Midbrain (tissue), 1 donor: ENCODE data around the gene SPATC1L.

Experiments used
- DNase-seq: peaks from one replicate; lab custom pipeline; 2025; lab: John Stamatoyannopoulos, UW

SPATC1L gene

DNA sequence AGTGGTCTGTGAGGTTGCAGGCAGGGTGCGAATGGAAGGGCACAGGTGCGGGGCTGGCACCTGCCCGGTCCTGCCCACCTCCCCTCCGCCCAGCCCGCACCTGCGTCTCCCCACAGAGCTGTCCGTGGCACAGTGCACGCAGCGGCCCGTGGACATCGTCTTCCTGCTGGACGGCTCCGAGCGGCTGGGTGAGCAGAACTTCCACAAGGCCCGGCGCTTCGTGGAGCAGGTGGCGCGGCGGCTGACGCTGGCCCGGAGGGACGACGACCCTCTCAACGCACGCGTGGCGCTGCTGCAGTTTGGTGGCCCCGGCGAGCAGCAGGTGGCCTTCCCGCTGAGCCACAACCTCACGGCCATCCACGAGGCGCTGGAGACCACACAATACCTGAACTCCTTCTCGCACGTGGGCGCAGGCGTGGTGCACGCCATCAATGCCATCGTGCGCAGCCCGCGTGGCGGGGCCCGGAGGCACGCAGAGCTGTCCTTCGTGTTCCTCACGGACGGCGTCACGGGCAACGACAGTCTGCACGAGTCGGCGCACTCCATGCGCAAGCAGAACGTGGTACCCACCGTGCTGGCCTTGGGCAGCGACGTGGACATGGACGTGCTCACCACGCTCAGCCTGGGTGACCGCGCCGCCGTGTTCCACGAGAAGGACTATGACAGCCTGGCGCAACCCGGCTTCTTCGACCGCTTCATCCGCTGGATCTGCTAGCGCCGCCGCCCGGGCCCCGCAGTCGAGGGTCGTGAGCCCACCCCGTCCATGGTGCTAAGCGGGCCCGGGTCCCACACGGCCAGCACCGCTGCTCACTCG, 52.2 kb downstream of the SPATC1L start:
- no peak for DNase-seq

DNA sequence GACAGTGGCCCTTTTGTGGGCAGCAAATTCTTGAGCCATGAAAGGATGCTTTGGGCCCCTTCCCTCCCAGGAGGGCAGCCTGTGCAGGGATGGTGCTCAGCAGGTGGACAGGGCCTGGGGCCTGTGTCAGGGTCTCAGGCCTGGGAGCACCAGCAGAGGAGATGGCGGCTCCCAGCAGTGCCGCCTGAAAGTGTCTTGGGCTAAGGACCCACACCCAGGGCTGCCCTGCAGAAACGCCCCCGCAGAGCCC, 52.7 kb downstream of the SPATC1L start:
- DNase-seq, result no peak

DNA sequence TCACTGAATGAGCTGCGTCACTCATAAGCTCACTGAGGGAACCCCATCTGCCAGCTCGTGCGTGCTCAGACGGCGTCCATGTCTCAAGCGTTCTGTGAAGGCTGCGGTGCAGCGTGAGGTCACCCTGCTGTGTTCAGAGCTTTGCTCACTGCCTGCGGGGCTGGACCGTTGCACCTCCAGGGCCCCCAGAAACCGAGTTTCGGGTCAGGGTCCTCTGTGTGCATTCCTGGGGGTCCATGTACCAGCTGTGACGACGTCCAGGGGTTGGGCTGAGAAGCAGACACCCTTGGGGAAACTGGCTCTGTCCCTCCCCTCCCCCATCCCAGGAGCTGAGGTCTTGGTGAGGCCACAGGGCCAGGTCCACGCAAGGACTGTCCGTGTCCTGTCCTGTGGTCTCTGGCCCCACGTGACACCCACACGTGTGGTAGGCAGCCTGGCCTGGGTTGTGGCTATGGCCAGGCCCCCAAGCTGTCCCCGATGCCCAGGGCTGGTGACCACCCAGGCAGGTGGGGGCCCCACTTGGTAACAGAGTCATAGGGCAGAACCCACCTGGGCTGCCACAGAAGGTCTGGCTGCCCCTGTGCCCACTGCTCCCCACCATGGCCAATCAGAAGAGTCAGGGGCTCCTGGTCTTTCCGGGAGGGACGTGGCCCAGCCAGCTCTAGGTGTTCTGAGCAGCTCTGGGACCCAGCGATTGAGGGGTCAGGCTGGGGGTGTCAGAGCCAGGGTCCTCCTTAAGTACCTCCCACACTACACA, 53.2 kb downstream of the SPATC1L start:
- DNase-seq, result no peak

DNA sequence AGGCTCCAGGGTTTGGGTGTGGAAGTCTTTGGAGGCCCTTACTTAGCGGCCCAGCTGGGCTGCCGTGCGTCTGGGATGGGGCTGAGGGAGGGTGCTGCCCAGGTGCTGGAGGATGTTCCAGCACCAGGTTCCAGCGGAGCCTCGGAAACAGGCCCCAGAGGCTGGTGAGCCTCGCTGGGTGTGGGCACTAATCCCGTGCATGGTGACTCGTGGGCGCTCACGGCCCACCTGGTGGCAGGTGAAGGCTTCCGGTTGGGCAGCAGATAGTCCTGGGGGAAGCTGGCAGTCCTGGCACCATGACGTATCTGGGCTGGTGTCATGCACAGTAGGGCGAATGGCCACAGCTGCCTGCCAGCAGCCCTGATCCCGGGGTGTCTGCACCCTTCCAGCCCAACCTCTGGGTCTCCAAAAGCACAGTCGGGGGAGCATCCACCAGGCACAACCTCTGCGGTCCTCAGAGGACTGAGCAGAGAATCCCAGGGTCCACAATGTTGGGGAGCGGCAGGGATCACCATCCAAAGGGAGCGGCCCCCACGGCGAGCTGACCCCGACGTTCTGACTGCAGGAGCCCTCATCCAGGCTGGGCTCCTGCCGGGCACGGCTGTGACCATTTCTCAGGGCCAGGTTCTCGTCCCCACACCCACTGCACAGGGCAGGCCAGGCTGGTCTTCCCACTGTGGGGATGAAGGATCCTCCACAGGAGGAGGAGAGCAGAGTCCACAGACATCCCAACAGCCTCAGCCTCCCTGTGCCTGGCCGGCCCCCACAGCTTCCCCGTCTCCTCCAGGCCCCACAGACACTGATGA, 54.2 kb downstream of the SPATC1L start:
- no peak for DNase-seq

DNA sequence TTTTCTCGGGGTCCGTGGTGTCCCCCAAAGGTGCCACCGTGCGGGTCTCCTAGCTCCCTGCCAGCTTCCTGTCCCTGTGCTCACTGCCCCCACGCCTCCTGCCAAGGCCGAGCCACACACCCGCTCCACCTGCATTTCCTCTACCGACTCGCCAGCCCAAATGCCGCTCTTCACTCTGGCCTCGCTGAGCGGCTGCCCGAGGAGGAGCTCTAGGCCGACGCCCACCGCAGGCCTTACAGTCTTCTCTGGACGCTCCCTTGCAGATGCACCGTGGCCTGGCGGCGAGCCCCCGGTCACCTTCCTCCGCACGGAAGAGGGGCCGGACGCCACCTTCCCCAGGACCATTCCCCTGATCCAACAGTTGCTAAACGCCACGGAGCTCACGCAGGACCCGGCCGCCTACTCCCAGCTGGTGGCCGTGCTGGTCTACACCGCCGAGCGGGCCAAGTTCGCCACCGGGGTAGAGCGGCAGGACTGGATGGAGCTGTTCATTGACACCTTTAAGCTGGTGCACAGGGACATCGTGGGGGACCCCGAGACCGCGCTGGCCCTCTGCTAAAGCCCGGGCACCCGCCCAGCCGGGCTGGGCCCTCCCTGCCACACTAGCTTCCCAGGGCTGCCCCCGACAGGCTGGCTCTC, 55.2 kb downstream of the SPATC1L start:
- no peak for DNase-seq

DNA sequence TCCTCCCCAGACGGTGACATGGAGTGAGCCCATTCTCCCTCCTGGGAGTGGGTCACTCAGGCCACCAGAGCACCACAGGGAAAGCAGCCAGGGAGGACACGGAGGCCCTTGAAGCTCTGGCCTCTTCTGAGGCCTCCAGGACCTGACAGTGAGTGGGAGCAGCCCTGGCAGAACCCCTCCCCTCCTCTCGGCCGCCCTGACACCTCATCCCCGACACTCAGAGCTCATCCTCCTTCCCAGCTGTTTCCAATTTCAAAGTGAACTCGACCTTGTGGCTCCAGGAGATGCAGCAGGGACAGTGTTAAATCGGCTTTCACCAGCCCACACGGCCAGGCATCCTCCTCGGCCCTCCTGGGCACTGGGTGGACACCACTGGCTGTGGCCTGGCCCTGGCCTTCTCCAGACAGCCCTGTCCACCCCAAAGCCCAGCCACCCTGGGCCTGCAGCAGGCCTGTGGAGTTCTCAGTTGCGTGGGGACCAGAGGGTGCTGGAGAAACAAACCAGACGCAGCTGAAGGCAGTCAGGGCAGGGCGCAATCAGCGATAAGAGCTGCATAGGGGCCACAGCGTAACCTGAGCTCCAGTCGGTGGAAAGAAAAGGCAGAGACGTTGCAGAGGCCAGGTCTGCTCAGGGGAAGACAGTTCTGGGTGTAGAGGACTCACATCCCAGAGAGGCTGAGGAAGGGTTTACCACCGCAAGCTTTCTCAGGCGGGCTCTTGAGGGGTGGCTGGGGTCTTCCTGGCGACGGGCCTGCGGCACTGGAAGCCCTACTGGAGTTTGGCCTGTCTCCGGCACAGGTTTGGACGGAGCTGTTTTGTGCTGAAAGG, 55.9 kb downstream of the SPATC1L start:
- DNase-seq, result no peak

DNA sequence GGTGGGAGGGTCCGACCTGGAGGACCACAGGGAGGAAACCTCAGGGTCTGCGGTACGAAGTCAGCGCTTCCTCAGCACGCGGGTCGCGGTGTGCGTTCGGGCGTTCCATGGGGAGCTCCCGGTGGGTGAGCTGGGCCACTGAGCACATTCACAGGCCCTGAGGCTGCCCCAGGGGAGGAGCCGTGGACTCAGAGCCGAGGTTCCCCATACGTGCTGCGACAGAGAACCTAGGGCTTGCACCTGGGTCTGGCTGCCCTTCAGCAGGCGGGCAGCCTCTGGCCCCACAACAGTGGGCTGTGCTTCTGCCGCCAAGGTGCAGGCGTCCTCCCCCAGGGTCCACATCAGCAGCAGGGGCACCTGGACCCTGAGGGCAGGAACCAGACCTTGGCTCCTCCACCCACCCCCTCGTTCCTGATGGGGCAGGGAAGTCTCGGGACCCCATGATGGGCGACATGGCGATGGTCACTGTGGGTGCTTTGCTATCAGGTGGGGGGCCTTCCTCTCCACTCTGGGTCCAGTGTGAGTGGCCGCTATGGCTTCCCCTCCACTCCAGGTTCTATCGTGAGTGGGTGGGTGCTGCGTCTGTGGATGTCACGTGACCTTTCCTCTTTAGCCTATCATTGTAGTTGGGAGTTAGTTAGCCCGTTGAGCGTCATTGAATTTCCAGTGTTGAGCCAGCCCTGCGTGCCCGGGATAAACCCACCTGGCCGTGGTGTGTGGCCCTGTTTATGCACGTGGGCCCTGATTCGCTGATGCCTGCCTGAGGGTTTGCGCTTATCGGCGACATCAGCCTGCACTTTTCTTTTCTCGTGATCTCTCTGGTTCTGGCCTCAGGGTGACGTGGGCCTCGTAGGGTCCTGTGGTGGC, 56.8 kb downstream of the SPATC1L start:
- no peak for DNase-seq

DNA sequence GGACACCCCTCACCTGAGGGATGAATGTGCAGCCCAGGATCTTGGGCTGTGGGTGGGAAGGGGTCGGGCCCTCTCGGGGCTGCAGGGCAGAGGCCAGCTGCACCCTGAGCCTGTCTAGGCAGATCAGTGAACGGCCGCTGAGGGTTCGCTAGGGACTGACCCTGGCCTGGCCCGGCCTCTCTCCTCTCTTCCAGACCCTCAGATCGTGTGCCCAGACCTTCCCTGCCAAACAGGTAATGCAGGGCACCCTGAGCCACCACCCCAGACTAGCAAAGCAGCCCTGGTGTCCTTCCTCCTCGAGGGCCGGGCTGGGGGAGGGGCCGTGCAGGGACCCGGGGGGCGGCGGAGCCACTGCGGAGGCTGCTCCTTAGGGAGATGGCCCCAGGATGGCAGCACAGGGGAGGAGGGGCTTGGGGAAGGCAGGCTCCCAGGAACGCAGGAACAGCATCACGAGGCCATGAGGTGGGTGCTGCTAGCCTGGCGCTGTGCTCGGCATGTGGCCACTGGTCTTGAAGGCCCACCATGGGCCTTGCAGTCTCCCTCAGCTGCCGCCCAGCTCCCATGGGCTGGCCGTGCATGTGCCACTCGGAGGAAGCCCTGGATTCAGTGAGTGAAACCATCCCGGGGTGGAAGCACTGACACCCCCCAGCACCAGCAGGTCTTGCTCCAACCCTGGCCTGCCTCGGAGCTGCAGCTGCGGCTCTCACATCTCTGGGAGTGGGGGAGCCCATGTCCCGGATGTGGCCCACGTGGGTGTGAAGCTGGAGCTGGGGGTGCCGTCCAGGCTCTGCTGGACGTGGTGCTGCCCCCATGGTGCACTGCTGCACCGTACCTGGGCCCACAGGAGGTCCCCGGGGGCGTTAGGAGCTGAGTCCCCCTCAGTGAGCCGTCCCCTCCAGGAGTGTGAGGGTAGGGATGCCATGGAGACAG, 57.7 kb downstream of the SPATC1L start:
- DNase-seq, result no peak

DNA sequence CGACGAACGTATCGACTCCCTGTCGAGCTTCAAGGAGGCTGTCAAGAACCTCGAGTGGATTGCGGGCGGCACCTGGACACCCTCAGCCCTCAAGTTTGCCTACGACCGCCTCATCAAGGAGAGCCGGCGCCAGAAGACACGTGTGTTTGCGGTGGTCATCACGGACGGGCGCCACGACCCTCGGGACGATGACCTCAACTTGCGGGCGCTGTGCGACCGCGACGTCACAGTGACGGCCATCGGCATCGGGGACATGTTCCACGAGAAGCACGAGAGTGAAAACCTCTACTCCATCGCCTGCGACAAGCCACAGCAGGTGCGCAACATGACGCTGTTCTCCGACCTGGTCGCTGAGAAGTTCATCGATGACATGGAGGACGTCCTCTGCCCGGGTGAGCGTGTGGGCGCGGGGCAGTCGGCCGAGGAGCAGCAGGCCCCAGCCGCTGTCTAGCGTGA, 58.4 kb downstream of the SPATC1L start:
- DNase-seq, result no peak

DNA sequence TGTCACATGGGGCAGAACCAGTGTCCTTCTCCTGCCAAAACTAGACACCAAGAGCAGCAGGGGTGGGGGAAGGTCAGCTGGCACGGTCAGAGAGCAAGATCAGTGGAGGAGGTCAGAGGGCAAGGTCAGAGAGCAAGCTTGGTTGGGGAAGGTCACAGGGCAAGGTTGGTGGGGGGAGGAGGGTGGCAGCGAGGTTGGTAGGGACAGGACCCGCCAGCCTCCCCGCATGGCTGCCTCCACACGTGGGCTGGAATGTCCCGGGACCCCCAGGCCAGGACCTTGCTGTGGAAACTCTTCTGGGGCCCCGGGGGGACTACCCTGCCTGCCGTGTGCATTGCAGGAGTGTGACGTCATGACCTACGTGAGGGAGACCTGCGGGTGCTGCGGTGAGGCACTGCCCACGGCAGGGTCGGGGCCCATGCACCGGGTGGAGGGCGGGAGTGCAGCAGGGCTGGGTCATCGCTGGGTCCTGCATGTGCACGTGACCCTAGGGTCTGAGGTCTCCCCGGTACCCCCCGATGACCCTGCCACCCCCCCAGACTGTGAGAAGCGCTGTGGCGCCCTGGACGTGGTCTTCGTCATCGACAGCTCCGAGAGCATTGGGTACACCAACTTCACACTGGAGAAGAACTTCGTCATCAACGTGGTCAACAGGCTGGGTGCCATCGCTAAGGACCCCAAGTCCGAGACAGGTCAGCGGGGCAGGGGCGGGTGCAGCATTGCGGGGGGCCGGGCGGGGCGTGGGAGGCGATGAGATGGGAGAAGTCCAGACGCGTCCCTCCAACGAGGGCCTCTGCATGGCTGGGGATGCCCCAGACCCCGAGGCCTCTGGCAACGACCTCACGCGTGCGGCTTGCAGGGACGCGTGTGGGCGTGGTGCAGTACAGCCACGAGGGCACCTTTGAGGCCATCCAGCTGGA, 59.1 kb downstream of the SPATC1L start:
- DNase-seq, result no peak

DNA sequence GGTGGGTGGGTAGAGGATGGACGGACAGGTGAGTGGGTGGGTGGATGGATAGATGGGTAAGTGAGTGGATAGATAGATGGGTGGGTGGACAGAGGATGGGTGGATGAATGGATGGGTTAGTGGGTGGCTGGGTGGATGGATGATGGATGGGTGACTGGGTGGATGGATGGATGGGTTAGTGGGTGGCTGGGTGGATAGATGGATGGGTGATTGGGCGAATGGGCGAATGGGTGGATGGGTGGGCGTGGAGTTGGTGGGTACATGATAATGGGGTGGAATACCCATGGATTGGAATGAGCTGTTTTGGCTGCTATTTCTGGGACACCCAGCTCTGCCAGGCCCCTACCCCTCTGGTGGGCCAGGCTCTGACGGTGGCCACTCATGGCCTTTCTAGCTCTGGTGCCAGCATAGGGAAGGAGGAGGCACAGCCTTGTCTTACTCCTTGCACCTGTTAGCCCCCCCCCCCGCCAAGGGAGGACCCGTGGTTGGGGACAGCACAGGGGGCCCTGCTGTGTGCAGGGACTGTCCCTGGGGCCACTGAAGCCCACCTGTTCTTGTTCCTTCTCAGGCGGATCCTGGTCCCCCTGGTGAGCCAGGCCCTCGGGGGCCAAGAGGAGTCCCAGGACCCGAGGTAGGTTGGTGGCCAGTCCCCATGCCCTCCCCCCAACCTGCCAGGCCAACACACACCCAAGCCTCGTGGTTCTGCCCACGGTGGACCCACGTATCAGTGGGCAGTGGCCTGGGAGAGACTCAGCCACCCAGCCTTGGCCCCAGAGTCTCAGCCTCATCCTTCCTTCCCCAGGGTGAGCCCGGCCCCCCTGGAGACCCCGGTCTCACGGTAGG, 60.0 kb downstream of the SPATC1L start:
- no peak for DNase-seq

DNA sequence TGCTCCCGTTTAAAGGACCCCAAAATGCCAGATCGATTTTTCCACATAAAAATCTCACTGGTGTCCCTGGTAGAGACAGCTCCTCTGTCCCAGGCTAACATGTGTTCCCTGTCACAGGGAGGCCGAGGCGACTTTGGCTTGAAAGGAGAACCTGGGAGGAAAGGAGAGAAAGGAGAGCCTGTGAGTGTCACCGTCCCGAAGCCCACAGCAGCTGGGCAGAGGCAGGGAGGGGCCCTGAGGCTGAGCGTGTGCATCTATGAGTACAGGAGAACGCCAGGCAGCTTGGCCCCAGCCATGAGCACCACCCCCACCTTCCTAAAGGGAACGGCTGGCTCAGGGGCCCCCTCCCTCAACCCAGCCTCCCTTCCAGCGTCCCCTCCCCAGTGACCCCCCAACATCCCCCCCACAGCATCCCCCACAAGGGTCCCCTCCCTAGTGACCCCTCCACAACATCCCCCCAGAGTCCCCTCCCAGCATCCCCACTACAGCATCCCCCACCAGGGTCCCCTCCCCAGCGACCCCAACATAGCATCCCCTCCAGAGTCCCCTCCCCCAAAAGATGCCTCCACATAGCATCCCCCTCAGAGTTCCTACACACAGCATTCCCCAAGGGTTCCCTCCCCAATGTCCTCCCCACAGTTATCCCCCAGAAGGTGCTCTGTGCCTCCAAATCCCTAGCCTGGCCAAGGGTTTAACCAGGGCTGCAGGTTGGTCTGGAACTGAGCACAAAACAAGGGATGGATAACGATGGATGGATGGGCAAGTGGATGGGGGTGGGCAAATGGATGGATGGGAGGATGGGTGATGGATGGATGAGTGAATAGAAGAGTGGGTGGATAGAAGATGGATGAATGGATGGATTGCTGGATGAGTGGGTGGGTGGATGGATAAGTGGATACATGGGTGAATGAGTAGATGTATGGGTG, 61.2 kb downstream of the SPATC1L start:
- DNase-seq, result no peak

DNA sequence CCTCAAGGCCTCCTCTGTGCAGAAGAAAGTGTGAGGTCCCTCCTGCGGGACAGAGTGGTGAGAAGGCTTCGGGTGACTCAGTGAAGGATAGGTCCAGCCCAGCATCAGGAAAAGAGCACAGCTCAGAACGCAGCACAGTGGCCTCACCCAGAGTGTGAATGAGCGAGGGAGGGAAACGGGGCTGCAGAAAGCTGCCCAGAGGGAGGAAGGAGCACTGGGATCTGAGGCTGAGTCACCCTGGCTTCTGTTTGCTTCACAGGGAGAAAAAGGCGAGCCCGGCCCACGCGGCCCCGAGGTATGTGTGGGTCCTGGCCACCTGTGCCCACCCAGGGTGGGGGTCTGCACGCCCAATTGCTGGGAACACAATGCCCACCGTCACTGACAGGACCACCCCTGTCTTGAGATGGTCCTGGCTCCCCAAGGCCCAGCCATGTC, 62.0 kb downstream of the SPATC1L start:
- no peak for DNase-seq

DNA sequence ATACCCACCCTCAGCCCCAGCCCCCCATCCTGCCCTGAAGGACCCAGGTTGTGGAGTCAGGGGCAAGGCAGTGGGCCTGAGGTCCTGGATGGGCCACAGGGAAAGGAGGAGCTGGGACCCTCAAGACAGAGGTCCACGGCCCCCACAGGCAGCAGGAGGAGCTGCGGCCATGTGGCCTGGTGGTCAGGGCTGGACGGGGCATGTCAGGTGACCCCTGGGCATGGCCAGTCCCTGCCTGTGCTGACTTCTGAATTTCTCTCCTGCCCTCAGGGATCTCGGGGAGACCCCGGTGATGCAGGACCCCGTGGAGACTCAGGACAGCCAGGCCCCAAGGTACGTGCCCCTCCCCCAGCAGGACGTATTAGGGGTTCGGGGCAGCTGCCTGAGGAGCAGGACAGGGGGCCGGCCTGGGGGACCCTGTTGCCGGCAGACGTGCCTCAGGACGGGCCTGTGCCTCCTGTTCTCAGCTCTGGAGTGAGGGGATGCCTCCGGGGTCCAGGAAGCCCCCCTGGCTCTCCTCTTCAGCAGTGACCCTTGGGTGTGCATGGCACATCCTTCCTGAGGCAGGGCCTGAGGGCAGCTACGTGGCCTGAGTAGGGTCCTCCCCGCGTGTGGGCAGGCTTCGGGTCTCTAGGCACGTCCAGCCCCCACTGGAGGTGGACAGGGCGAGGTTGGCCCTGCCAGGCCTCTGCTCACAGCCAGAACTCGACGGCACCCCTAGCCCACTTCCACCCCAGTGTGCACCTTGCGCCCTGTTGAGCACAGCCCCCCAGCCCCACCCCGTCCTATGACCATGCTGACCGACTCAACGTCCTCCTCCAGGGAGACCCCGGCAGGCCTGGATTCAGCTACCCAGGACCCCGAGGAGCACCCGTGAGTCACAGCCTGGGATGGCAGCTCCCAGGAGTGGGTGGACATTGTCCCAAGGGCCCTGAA, 62.7 kb downstream of the SPATC1L start:
- DNase-seq, result no peak
